Muscle layer of duodenum (tissue), 2 donors: ENCODE measurements around the gene OR1A1.
"Not testable (repeated sequence)": the region's sequence is repeated elsewhere in the genome, so short reads cannot be mapped to it uniquely, and the experiment has no call there.

Experiments used
- H3K27ac ChIP-seq: one replicate; pipeline ENCODE4 v1.7.0; 2013; ENCODE audit warnings: mild to moderate bottlenecking, low read length
- H3K27me3 ChIP-seq: one replicate; pipeline ENCODE4 v1.7.0; 2013; ENCODE audit warnings: low read depth, mild to moderate bottlenecking, control low read depth, low read length
- H3K36me3 ChIP-seq, 2 donors: one replicate each; pipeline ENCODE4 v1.7.0; 2013; ENCODE audit warnings: low read length in 2 of 2, control low read depth in 1 of 2, mild to moderate bottlenecking in 1 of 2; ENCODE audit not compliant: insufficient read depth in 2 of 2, control insufficient read depth in 1 of 2
- H3K4me1 ChIP-seq, 2 donors: one replicate each; pipeline ENCODE4 v1.7.0; 2013; ENCODE audit warnings: low read length in 2 of 2, mild to moderate bottlenecking in 2 of 2, control low read depth in 1 of 2, moderate library complexity in 1 of 2; ENCODE audit not compliant: insufficient read depth in 2 of 2, control insufficient read depth in 1 of 2
- H3K4me3 ChIP-seq, 2 donors: one replicate each; pipeline ENCODE4 v1.7.0; 2013; ENCODE audit warnings: low read length in 2 of 2, low read depth in 1 of 2, mild to moderate bottlenecking in 1 of 2
- H3K9me3 ChIP-seq, 2 donors: one replicate each; pipeline ENCODE4 v1.7.0; 2013; ENCODE audit warnings: low read length in 2 of 2, control low read depth in 1 of 2, mild to moderate bottlenecking in 1 of 2; ENCODE audit not compliant: control insufficient read depth in 1 of 2
- donor health status: healthy.

The OR1A1 gene, protein sequence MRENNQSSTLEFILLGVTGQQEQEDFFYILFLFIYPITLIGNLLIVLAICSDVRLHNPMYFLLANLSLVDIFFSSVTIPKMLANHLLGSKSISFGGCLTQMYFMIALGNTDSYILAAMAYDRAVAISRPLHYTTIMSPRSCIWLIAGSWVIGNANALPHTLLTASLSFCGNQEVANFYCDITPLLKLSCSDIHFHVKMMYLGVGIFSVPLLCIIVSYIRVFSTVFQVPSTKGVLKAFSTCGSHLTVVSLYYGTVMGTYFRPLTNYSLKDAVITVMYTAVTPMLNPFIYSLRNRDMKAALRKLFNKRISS

GRCh38 chr17:3207367-3207766, at the start of gene OR1A1:
Gene OR1A1 (plus strand): TSS chr17:3207667. CDS start chr17:3215621, 7,954 bp downstream.
- Histone ChIP-seq H3K4me1 (no peaks in the 10 kb centered on the region), H3K27ac (no peak within 1 kb of the TSS), H3K36me3 (no peaks in the 10 kb centered on the region), H3K27me3 (no peaks in the 10 kb centered on the region), H3K9me3 (peaks cover 0 to 2% of the 10 kb centered on the region in 2 donors), H3K4me3 (no peak within 1 kb of the TSS)

DNA sequence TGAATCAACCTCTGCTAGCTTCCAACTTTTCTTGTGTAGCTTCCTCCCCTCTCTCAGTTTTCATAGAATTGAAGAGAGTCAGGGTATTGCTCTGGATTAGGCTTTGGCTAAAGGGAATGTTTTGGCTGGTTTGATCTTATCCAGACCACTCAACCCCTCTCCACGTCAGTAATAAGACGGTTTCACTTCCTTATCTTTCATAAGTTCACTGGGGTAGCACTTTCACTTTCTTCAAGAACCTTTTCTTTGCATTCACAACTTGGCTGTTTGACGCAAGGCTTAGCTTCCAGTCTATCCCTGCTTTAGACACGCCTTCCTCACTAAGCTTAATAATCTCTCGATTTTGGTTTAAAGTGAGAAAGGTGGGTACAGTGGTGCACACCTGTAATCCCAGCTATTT, 39.9 kb upstream of the OR1A1 start:
- Histone ChIP-seq H3K27me3 (no peaks in the 10 kb centered on the region), H3K27ac (no peak overlapping the region), H3K4me3 (no peak overlapping the region), H3K36me3 (no peaks in the 10 kb centered on the region), H3K9me3 (peaks cover 0 to 16% of the 10 kb centered on the region in 2 donors), H3K4me1 (no peaks in the 10 kb centered on the region)

GRCh38 chr17:3189961-3190360, 17.5 kb upstream of the OR1A1 start:
- Histone ChIP-seq H3K4me3 (no peak overlapping the region), H3K4me1 (no peaks in the 10 kb centered on the region)

DNA sequence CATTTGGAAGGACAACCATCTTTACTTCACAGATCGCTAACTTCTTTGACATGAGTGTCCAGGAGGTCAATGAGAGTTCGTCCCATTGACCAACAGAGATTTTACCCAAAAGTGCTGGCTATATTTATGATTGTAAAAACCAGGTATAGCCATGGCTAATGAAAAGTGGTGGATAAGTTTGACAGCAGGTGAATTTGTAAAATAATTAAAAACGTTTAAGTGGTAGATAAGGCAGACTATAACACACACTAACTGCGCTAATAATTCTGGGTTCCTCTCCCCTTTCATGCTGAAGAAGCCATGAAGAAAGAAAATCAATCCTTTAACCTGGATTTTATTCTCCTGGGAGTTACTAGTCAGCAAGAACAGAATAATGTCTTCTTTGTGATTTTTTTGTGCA, 10.2 kb upstream of the OR1A1 start, which contains the start of gene OR1A2:
Gene OR1A2 (plus strand): TSS at position 301 of the 400 bp plus-strand sequence. CDS start 0 bp downstream, at position 301.
- no peaks in the 10 kb centered on the region for H3K4me1 ChIP-seq
- H3K27ac ChIP-seq = no peak within 1 kb of the TSS
- H3K36me3 ChIP-seq = no peaks in the 10 kb centered on the region
- no peaks in the 10 kb centered on the region for H3K27me3 ChIP-seq
- no peak within 1 kb of the TSS for H3K4me3 ChIP-seq
- H3K9me3 ChIP-seq = peaks cover 0 to 2% of the 10 kb centered on the region in 2 donors

More at GRCh38 chr17:3189961-3190360, 17.5 kb upstream of the OR1A1 start:
- Histone ChIP-seq H3K27me3 (no peaks in the 10 kb centered on the region), H3K9me3 (no peaks in the 10 kb centered on the region), H3K36me3 (no peaks in the 10 kb centered on the region), H3K27ac (no peak overlapping the region)

- no peaks in the 10 kb centered on the region for H3K27me3 ChIP-seq
- no peak overlapping the region for H3K4me3 ChIP-seq
- no peaks in the 10 kb centered on the region for H3K36me3 ChIP-seq
- H3K27ac ChIP-seq = no peak overlapping the region
- peaks cover 0 to 2% of the 10 kb centered on the region in 2 donors for H3K9me3 ChIP-seq
- no peaks in the 10 kb centered on the region for H3K4me1 ChIP-seq
Observed at GRCh38 chr17:3208484-3208883, 1.0 kb downstream of the OR1A1 start.

GRCh38 chr17:3213001-3213400, 5.5 kb downstream of the OR1A1 start:
- no peak overlapping the region for H3K4me3 ChIP-seq
- H3K4me1 ChIP-seq = no peaks in the 10 kb centered on the region

DNA sequence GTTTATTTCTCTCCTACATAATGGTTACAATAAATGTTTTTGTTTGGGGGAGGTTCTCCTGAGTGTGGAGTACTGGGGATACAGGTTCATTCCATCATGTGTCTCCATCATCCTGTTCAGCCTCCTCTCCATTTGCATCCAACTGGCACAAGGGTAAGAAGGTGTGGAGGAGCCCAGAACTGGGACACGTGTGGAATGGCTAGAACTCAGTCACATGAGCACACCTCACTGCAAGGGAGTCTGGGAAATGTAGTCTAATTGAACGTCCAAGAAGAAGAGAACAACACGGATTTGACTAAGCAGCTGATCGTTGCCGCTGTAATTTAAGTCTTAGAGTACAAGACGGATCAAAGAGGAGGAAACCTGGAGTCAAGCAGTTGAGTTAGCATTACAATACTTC, 6.1 kb downstream of the OR1A1 start:
- no peaks in the 10 kb centered on the region for H3K9me3 ChIP-seq
- no peak overlapping the region for H3K4me3 ChIP-seq
- no peaks in the 10 kb centered on the region for H3K4me1 ChIP-seq
- H3K27me3 ChIP-seq = no peaks in the 10 kb centered on the region
- H3K27ac ChIP-seq = no peak overlapping the region
- H3K36me3 ChIP-seq = no peaks in the 10 kb centered on the region

More at GRCh38 chr17:3213001-3213400, 5.5 kb downstream of the OR1A1 start:
- no peak overlapping the region for H3K27ac ChIP-seq
- no peaks in the 10 kb centered on the region for H3K27me3 ChIP-seq
- no peaks in the 10 kb centered on the region for H3K36me3 ChIP-seq
- H3K9me3 ChIP-seq = no peaks in the 10 kb centered on the region

DNA sequence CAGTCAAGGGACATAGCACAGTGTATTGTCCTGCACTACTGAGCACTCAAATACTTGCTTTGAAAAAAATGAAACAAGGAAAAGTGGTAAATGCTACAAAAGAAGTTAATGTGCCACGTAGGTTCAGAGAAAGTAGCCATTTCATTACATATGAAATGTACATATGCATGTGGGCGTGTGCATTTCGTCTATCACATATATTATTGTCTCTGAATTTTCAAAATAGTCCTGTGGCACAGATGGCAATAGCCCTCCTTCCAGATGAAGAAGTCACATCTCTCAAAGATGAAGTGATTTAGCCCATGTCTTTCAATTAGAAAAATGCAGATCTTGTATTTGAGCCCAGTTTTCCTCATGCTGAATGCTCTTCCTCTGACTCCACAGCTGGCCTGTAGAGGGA, 12.5 kb downstream of the OR1A1 start:
- H3K36me3 ChIP-seq, H3K4me1 ChIP-seq, H3K4me3 ChIP-seq, H3K27ac ChIP-seq, H3K27me3 ChIP-seq, H3K9me3 ChIP-seq: not testable (repeated sequence)

DNA sequence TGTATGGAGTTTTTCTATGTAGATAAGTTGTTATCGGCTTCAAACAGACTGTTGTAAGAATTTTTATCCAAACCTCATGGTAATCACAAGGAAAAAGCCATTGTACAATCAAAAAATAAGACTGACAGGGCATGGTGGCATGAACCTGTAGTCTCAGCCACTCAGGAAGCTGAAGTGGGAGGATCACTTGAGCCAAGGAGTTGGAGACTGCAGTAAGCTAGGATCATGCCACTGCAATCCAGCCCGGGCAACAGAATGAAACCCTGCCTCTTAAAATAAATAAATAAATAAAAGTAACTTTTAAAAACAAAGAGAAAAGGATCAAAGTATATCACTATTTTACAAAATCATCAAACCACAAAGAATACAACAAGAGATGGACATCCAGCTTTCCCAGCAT, 14.4 kb downstream of the OR1A1 start:
- no peaks in the 10 kb centered on the region for H3K27me3 ChIP-seq

DNA sequence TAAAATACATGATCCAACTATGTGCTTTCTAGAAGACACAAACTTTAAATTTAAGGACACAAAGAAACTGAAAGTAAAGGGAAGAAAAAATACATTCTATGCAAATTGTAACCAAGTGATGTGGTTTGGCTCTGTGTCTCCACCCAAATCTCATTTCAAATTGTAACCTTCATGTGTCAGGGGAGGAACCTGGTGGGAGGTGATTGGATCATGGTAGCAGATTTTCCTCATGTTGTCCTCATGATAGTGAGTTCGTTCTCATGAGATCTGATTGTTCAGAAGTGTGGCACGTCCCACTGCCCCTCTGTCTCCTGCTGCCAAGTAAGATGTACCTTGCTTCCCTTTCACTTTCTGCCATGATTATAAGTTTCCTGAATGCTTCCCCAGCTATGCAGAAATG, 15.0 kb downstream of the OR1A1 start:
- Histone ChIP-seq H3K4me3 (no peak overlapping the region), H3K27ac (no peak overlapping the region), H3K27me3 (no peaks in the 10 kb centered on the region), H3K36me3 (no peaks in the 10 kb centered on the region), H3K9me3 (no peaks in the 10 kb centered on the region), H3K4me1 (no peaks in the 10 kb centered on the region)

More for the DNA sequence above, 14.4 kb downstream of the OR1A1 start:
- Histone ChIP-seq H3K27ac (no peak overlapping the region), H3K4me1 (no peaks in the 10 kb centered on the region), H3K4me3 (no peak overlapping the region), H3K36me3 (no peaks in the 10 kb centered on the region), H3K9me3 (no peaks in the 10 kb centered on the region)

DNA sequence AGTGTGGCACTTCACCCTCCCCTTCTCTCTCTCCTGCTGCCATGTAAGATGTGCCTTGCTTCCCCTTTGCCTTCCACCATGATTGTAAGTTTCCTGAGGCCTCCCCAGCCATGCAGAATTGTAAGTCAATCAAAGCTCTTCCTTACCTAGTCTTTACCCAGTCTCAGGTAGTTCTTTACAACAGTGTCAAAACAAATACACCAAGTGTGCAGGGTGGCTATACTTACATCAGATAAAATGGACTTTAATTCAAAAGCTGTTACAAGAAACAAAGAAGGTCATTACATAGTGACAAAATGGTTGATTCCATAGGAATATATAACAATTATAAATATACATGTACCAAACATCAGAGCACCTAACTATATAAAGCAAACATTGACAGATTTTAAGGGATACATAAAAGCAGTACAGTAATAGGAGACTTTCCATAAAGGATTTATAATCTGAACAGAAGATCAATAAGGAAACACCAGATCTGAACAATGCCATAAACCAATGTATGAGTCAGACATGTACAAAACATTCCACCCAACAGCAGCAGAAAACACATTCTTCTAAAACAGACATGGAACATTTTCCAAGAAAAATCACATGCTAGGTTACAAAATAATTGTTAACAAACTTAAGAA, 17.4 kb downstream of the OR1A1 start:
- H3K4me1 ChIP-seq, H3K27ac ChIP-seq, H3K27me3 ChIP-seq, H3K4me3 ChIP-seq, H3K36me3 ChIP-seq, H3K9me3 ChIP-seq: not testable (repeated sequence)
